IPS DF 6.9 (cell line): ENCODE measurements around the gene NR2C2.
A peak's percentile ranks its signal among the peaks of the same experiment; 100 is the strongest.
"Not testable (repeated sequence)": the region's sequence is repeated elsewhere in the genome, so short reads cannot be mapped to it uniquely, and the experiment has no call there.

Experiments used
- DNase-seq: peaks from one replicate; pipeline ENCODE4 v3.0.0-alpha.2; 2013; ENCODE audit warnings: low read depth, low spot score
- H3K27ac ChIP-seq: one replicate; pipeline ENCODE4 v1.5.1; 2013; ENCODE audit warnings: low read length, control low read depth
- H3K27me3 ChIP-seq: 2 replicates; pipeline ENCODE4 v1.6.1; 2013; ENCODE audit warnings: mild to moderate bottlenecking, low read length; ENCODE audit not compliant: control insufficient read depth, insufficient read depth
- H3K36me3 ChIP-seq: 2 replicates; pipeline ENCODE4 v1.6.1; 2013; ENCODE audit warnings: low read length; ENCODE audit not compliant: control insufficient read depth, insufficient read depth
- H3K4me1 ChIP-seq: 2 replicates; pipeline ENCODE4 v1.6.1; 2013; ENCODE audit warnings: low read length; ENCODE audit not compliant: control insufficient read depth, insufficient read depth
- H3K4me3 ChIP-seq: 2 replicates; pipeline ENCODE4 v1.5.1; 2013; ENCODE audit warnings: mild to moderate bottlenecking, low read length
- H3K9me3 ChIP-seq: 2 replicates; pipeline ENCODE4 v1.6.1; 2013; ENCODE audit warnings: low read length, inconsistent platforms; ENCODE audit not compliant: control insufficient read depth, insufficient read depth
- WGBS: extraction: QIAGEN DNeasy Blood & Tissue Kit; methylation state at CpG from one replicate; pipeline ENCODE4 v1.1.7; 2013; ENCODE audit warnings: mixed read lengths, missing lambda C conversion rate; ENCODE audit not compliant: insufficient read length, insufficient coverage; 5-methylcytosine and 5-hydroxymethylcytosine counted together

Gene NR2C2

DNA sequence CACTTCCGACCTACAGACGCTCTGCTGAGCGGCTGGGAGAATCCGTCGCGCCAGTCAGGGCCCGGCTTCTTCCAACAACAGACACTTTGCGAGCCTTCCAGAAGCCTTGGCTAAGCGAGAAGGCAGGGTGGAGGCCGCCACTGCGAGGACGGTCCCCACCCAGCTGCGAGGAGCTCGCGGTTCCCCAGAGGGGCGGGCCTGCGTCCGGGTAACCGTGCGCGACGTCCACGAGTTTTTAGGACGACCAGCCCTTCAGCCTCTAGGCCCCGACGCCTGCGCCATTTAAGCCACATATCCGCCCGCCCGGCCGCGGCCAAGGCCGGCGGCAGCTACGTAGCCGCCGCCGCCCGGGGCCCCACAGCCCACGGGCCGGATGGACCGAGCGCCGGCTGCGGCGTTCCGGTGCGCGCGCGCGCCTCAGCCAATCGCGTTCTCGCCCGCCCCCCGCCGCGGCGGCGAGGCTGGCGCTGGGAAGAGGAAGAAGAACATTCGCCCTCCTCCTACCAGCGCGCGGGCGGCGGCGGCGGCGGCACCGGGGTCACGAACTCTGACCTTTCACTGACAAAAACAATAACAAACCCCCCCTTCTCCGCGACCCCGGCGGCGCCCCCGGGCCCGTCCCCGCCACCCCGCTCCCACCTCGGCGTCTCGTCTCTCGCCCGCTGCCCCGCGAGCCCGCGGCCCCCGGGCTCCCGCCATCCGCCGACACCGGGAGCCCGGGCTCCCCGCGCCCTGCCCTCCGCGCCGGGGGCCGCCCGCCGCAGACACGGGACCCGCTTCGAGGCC lies at the start of gene NR2C2:
Gene NR2C2 (plus strand): TSS at position 484 of the 786 bp plus-strand sequence. CDS start 56,332 bp downstream, outside the sequence.
- H3K4me1 ChIP-seq = peaks cover 2% of the 10 kb centered on the region; the same call in 1 of the 2 replicates
- peaks cover 5% of the 10 kb centered on the region; the same call in 1 of the 2 replicates for H3K36me3 ChIP-seq
- no CpG with 5 or more reads among the region's 108 CpGs for WGBS
- peak within 1 kb of the TSS; percentile 55 for H3K4me3 ChIP-seq
- no peak for DNase-seq
- H3K27me3 ChIP-seq = no peaks in the 10 kb centered on the region
- no peaks in the 10 kb centered on the region for H3K9me3 ChIP-seq
- H3K27ac ChIP-seq = no peak within 1 kb of the TSS

DNA sequence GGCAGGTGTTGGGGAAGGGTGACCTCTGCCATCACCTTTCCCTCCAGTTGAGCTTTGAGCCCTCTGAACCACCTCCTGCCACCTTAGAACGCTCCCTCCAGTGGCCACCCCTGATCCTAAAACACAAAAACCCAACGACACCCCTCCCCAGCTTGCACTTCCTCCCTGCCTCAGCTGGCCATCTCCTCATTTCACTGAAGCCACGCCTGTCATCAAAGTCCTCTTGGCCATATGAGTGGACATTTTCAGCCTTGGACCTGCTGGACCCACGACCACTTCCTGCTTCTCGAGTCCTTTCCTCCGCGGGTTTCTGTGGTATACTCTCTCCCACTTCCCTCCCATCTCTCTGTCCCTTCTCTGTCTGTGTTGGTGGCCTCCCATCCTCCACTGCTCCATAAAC lies 48.5 kb upstream of the NR2C2 start:
- H3K4me1 ChIP-seq = peaks cover 8% of the 10 kb centered on the region
- H3K36me3 ChIP-seq = no peaks in the 10 kb centered on the region
- no CpG with 5 or more reads among the region's 7 CpGs for WGBS
- DNase-seq = no peak
- no peaks in the 10 kb centered on the region for H3K27me3 ChIP-seq
- no peak overlapping the region for H3K4me3 ChIP-seq
- H3K27ac ChIP-seq = no peak overlapping the region
- no peaks in the 10 kb centered on the region for H3K9me3 ChIP-seq

DNA sequence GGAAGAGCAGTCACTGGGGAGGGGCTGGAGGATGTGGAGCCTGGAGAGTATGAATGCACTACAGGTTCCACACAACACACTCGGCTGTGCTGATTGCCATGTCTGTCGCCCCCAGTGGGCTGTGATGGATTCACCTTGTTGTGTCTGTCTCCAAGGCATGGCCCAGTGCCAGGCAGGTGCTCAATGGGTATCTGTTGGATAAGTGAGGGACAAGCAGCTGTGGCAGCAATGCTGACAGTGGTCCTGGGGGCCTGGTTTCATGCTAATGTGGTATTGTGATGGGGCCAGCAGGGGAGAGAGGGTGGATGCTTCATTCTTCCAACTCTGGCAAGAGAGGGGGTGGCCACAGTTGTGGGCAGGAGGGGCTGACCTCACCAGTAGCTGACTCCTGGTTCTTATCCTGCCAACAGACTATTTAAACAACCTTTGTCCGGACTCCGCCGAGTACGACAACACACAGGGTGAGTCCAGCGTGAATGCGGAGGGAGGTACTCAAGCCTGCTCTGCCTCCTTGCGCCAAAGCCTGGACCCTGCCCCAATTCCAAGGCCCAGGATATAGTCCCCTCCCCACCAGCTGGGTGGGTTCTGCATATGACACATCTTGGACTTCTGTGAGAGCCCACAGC lies 47.3 kb upstream of the NR2C2 start:
- DNase-seq = no peak
- WGBS = no CpG with 5 or more reads among the region's 9 CpGs
- Histone ChIP-seq H3K4me3 (no peak overlapping the region), H3K4me1 (peaks cover 8% of the 10 kb centered on the region), H3K9me3 (no peaks in the 10 kb centered on the region), H3K27ac (no peak overlapping the region), H3K27me3 (no peaks in the 10 kb centered on the region), H3K36me3 (no peaks in the 10 kb centered on the region)

DNA sequence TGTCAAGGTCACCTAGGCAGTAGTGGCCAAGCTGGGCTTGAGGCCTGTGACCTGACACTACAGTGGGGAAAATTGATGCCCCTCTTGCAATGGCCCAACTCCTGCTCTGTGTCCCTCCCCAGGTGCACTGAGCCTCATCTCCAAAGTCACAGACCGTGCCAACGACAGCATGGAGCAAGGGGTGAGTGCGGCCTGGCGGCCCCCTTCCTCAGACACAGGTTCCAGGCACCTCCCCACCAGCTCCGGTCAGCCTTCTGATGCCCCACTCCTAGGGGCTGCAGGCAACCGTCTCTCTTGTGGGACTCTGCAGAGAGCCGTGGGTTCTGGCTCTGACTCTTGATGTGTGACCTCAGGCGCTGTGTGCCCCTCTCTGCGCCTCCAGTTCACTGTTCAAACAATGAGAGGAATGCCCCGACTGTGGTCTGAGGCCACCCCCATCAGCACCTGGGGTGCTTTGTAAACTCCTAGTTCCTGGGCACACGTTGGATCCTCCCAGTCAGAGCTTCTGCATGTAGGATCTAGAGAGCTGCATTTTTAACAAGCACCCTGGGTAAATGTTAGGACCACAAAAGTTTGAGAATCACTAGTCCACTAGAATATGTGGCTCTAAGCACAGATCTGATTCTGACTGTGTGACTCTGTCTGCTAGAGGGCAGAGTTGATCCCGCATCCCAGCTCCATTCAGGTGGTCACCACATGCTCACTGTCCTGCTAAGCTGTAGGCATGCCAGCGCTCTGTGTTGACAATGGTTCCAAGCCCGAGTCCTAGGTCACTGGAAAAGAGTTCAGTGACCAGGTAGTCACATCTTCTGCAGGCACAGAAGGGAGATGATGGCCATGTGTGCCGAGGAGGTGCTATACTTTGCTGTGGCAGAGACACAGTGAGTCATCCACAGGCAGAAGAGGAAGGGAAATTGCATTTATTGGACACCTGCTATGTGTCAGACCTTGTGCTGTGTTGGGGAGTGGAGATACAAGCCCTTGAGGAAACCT lies 46.2 kb upstream of the NR2C2 start:
- Histone ChIP-seq H3K27ac (no peak overlapping the region), H3K27me3 (no peaks in the 10 kb centered on the region)

DNA sequence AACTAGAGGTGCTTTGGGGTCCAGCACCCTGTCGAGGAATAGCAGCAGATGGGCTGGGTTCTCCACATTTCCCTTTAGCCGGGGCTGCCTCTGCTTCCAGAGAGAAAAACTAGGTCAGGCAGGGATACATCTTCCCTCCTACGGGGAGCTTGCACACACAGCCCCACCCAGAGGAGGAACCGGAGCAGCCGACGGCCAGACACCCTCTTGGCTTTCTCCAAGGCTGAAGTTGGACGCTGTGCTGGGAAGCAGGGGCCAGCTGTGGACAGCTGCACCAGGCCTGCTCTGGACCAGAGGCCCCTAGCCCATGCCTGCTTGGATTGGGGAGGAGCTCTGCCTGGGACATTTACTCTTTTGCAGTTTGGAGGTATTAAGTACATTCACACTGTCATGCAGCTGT lies 44.7 kb upstream of the NR2C2 start:
- H3K36me3 ChIP-seq = no peaks in the 10 kb centered on the region
- H3K4me1 ChIP-seq = peaks cover 8% of the 10 kb centered on the region
- H3K9me3 ChIP-seq = no peaks in the 10 kb centered on the region
- no CpG with 5 or more reads among the region's 7 CpGs for WGBS
- H3K27ac ChIP-seq = no peak overlapping the region
- no peaks in the 10 kb centered on the region for H3K27me3 ChIP-seq
- no peak overlapping the region for H3K4me3 ChIP-seq
- no peak for DNase-seq

More for the DNA sequence above, 46.2 kb upstream of the NR2C2 start:
- Histone ChIP-seq H3K4me3 (no peak overlapping the region), H3K4me1 (peaks cover 8% of the 10 kb centered on the region), H3K36me3 (no peaks in the 10 kb centered on the region), H3K9me3 (no peaks in the 10 kb centered on the region)
- WGBS = no CpG with 5 or more reads among the region's 15 CpGs
- DNase-seq = no peak

DNA sequence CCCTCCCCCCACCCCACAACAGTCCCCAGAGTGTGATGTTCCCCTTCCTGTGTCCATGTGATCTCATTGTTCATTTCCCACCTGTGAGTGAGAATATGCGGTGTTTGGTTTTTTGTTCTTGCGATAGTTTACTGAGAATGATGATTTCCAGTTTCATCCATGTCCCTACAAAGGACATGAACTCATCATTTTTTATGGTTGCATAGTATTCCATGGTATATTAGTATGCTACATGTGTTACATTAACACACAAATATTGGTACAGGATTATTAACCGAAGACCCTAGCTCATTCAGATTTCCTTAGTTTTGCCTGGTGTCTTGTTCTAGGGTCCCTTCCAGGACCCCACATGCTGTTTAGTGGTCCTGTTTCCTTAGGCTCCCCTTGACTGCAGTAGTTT lies 43.9 kb upstream of the NR2C2 start:
- DNase-seq, H3K36me3 ChIP-seq, H3K4me1 ChIP-seq, H3K27ac ChIP-seq, H3K4me3 ChIP-seq, H3K9me3 ChIP-seq, H3K27me3 ChIP-seq: not testable (repeated sequence)
- no CpG with 5 or more reads among the region's 3 CpGs for WGBS

DNA sequence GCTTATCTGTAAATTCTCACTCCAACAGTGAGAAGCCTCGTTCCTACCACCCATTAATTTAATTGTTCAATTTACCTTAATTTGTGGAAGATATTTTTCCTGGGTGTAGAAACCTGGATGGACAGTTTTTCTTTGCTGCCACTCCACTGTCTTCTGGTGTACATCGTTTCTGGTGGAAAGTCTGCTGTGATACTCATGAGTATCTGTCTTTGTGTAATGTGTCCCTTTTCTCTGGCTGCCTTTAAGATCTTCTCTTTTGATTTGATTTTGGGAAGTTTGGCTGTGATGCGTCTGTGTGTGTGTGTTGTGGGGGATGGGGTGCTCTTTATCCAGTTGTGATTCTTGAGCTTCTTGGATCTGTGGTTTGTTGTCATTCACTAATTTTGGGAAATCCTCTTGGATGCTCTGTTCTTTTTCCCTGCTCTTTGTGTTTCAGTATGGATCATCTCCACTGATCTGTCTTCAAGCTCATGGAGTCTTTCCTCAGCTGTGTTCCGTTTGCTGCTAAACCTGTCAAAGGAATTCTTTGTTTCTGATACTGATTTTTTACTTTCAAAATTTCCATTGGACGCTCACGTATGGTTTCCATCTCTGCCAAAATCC lies 42.2 kb upstream of the NR2C2 start:
- no CpG with 5 or more reads among the region's 6 CpGs for WGBS
- H3K4me3 ChIP-seq = no peak overlapping the region
- H3K27ac ChIP-seq = no peak overlapping the region
- peaks cover 4% of the 10 kb centered on the region for H3K4me1 ChIP-seq
- DNase-seq = no peak
- no peaks in the 10 kb centered on the region for H3K9me3 ChIP-seq
- no peaks in the 10 kb centered on the region for H3K36me3 ChIP-seq
- H3K27me3 ChIP-seq = no peaks in the 10 kb centered on the region

DNA sequence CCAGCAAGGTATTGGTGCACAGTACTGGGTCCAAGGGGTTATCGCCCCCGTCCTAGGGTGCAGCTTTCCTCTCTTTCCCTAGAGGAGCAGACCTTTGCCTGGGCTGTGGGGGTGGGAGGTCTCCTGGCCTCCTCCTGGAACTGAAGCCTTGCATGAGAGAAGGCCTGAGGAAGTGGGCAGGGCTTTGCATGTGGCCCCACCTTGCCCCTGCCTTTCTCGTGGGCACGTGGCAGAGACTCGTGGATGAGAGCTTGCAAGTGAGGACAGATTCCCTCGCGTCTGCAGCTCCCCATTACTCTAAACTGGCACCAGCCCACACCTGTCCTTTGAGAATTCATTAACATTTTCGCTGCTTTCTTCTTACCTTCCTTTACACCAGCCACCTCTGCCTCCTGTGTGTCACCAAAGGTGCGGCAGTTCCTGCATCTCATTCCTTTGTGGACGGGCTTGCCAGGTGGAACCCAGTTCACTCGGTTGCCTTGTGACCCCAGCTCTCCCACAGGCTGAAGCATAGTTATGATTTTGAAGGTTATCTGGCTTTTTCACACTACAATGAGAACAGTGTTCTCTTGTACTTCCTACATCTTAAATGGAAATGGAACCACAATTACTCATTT lies 40.9 kb upstream of the NR2C2 start:
- DNase-seq = no peak
- Histone ChIP-seq H3K27me3 (no peaks in the 10 kb centered on the region), H3K36me3 (no peaks in the 10 kb centered on the region), H3K4me1 (no peaks in the 10 kb centered on the region; the same call in 1 of the 2 replicates), H3K4me3 (no peak overlapping the region), H3K9me3 (no peaks in the 10 kb centered on the region), H3K27ac (no peak overlapping the region)
- WGBS = no CpG with 5 or more reads among the region's 11 CpGs

DNA sequence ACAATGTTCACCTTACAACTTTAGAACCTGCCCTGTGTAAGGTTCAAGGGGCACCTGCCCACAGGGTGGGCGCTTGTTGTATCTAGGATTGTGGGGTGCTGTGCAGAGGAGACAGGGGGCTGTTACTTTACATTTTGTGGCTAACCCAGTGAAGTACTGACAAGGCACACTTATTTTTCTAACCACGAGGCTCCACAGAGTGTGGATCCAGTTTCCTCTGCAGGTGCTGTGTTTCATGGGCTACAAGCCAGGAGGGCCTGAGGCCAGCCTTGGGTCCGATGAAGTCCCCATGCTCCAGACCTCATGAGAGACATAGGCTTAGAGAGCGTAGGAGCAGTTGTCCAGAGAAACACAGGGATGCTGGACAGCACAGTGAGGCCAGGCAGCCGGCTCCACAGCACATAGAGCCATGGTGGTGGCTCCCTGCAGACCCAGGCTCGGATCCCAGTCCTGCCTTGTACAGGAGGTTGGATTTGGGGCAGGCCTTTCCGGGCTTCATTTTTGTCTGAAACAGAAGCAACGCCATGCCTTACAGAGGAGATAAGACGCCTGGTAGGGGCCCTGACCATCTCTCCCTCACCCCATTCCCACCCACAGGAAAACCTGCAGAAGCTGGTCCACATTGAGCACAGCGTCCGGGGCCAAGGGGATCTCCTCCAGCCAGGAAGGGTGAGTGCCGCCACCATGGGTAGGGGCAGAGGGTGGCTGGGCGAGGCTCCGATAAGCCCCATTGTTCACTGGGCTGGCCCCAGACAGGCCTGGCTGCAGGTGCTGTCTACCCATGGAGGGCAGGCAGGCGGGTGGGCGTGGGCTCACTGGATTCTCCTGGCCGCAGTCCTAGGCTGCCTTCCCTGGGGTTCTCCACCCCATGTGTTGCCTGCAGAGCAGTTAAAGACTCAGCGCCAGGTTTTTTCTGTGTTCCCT lies 40.1 kb upstream of the NR2C2 start:
- no peak overlapping the region for H3K4me3 ChIP-seq
- no peak overlapping the region for H3K27ac ChIP-seq
- no peaks in the 10 kb centered on the region for H3K27me3 ChIP-seq
- no CpG with 5 or more reads among the region's 18 CpGs for WGBS
- no peak for DNase-seq
- no peaks in the 10 kb centered on the region for H3K9me3 ChIP-seq
- H3K4me1 ChIP-seq = no peaks in the 10 kb centered on the region
- H3K36me3 ChIP-seq = no peaks in the 10 kb centered on the region
